NCI-H82 treated with DMSO at 0.1 percent for 48 hours (cell line): ENCODE data around the gene FAM47E.
A peak's percentile ranks its signal among the peaks of the same experiment; 100 is the strongest.

Experiments
- DNase-seq: peaks from one replicate; lab custom pipeline; 2025; ENCODE audit not compliant: unreplicated experiment; lab: John Stamatoyannopoulos, UW

Gene FAM47E

GRCh38 chr4:76298227-76298626 lies 46.7 kb downstream of the FAM47E start:
- no peak for DNase-seq

GRCh38 chr4:76300012-76300411 lies 48.5 kb downstream of the FAM47E start:
- no peak for DNase-seq

- no peak for DNase-seq
Measured at GRCh38 chr4:76301068-76301774, 49.7 kb downstream of the FAM47E start.

GRCh38 chr4:76301775-76302162 lies 50.2 kb downstream of the FAM47E start:
- DNase-seq: no peak

- DNase-seq: no peak
Measured at GRCh38 chr4:76302826-76303438, 51.4 kb downstream of the FAM47E start.

- no peak for DNase-seq
Measured at GRCh38 chr4:76305033-76305687, 53.6 kb downstream of the FAM47E start.

- peak; percentile 21 for DNase-seq
Measured at GRCh38 chr4:76305971-76306881, 54.7 kb downstream of the FAM47E start, which contains the start of gene STBD1. Gene STBD1 (plus strand): TSS chr4:76306733. CDS start chr4:76306770, 37 bp downstream.

- no peak for DNase-seq
Measured at GRCh38 chr4:76306882-76307659, 55.5 kb downstream of the FAM47E start.

GRCh38 chr4:76307660-76308014 lies 56.1 kb downstream of the FAM47E start:
- no peak for DNase-seq

GRCh38 chr4:76308548-76308947 lies 57.0 kb downstream of the FAM47E start:
- no peak for DNase-seq

GRCh38 chr4:76309939-76310550 lies 58.5 kb downstream of the FAM47E start:
- DNase-seq: peak; percentile 19

- DNase-seq: peak; percentile 33
Measured at GRCh38 chr4:76310683-76311082, 59.2 kb downstream of the FAM47E start.

- peak; percentile 1 for DNase-seq
Measured at GRCh38 chr4:76311896-76312331, 60.4 kb downstream of the FAM47E start.

- no peak for DNase-seq
Measured at GRCh38 chr4:76312457-76312856, 60.9 kb downstream of the FAM47E start.

- no peak for DNase-seq
Measured at GRCh38 chr4:76313547-76313946, 62.0 kb downstream of the FAM47E start.

GRCh38 chr4:76315267-76315918 lies 63.9 kb downstream of the FAM47E start:
- DNase-seq: no peak

- no peak for DNase-seq
Measured at GRCh38 chr4:76316131-76316530, 64.6 kb downstream of the FAM47E start.

- no peak for DNase-seq
Measured at GRCh38 chr4:76322236-76322635, 70.7 kb downstream of the FAM47E start.

- DNase-seq: no peak
Measured at GRCh38 chr4:76325072-76325471, 73.6 kb downstream of the FAM47E start.
